ENCODE results near the gene TP53AIP1. TPM values are rescaled to one million over a fixed set of nuclear protein-coding genes. Genes with fewer than 3 reads are reported as not detected.

Gene TP53AIP1
- total RNA-seq, 2 experiments from 2014 or later, result 0.20 TPM; not detected in 1

- intact Hi-C loops (cut with DNase I, micrococcal nuclease), result no loop called here
- H3K36me3 ChIP-seq (ENCODE audit: insufficient read depth, low read length), result no peaks in the 10 kb centered on the region
- ChIA-PET CTCF (no interaction called here), POLR2A (no interaction called here)
- H3K9me3 Mint-ChIP-seq, result no peaks in the 10 kb centered on the region
- DNase-seq (no peak), ATAC-seq (ENCODE audit: poor library complexity) (no peak)
- TF ChIP-seq, protein P1, sequence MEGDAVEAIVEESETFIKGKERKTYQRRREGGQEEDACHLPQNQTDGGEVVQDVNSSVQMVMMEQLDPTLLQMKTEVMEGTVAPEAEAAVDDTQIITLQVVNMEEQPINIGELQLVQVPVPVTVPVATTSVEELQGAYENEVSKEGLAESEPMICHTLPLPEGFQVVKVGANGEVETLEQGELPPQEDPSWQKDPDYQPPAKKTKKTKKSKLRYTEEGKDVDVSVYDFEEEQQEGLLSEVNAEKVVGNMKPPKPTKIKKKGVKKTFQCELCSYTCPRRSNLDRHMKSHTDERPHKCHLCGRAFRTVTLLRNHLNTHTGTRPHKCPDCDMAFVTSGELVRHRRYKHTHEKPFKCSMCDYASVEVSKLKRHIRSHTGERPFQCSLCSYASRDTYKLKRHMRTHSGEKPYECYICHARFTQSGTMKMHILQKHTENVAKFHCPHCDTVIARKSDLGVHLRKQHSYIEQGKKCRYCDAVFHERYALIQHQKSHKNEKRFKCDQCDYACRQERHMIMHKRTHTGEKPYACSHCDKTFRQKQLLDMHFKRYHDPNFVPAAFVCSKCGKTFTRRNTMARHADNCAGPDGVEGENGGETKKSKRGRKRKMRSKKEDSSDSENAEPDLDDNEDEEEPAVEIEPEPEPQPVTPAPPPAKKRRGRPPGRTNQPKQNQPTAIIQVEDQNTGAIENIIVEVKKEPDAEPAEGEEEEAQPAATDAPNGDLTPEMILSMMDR (IDR thresholded peaks at IDR 0.05), result no peak
- H3K36me3 Mint-ChIP-seq (ENCODE audit: low read depth), result no peaks in the 10 kb centered on the region
- H3K27ac Mint-ChIP-seq, result no peak overlapping the region
- H3K4me3 ChIP-seq (ENCODE audit: low read length), result no peak overlapping the region
- H3K4me1 Mint-ChIP-seq (ENCODE audit: low read depth), result no peaks in the 10 kb centered on the region
- H3K9me3 ChIP-seq (ENCODE audit: control insufficient read depth in 1 of 2, insufficient read depth in 1 of 2, low read length in 2 of 2), result no peaks in the 10 kb centered on the region
- peaks cover 3% of the 10 kb centered on the region for H3K27me3 Mint-ChIP-seq
- H3K4me3 Mint-ChIP-seq, result no peak overlapping the region
- H3K27ac ChIP-seq (ENCODE audit: low read depth in 1 of 2, low read length in 2 of 2), result no peak overlapping the region
- H3K4me1 ChIP-seq (ENCODE audit: insufficient read depth, low read length), result no peaks in the 10 kb centered on the region
- H3K27me3 ChIP-seq (ENCODE audit: control insufficient read depth in 1 of 2, insufficient read depth in 2 of 2, low read length in 2 of 2), result peaks cover 0 to 3% of the 10 kb centered on the region in 2 experiments
These were observed 3.1 kb downstream of the TP53AIP1 start for GRCh38 chr11:128939591-128939990.

GRCh38 chr11:128938156-128938885, 4.3 kb downstream of the TP53AIP1 start:
- intact Hi-C loops (cut with DNase I, micrococcal nuclease), result no loop called here
- Histone ChIP-seq H3K9me3 (ENCODE audit: control insufficient read depth in 1 of 2, insufficient read depth in 1 of 2, low read length in 2 of 2) (no peaks in the 10 kb centered on the region), H3K4me3 (ENCODE audit: low read length) (no peak overlapping the region), H3K27ac (ENCODE audit: low read depth in 1 of 2, low read length in 2 of 2) (no peak overlapping the region), H3K27me3 (ENCODE audit: control insufficient read depth in 1 of 2, insufficient read depth in 2 of 2, low read length in 2 of 2) (peaks cover 0 to 3% of the 10 kb centered on the region in 2 experiments), H3K36me3 (ENCODE audit: insufficient read depth, low read length) (no peaks in the 10 kb centered on the region), H3K4me1 (ENCODE audit: insufficient read depth, low read length) (no peaks in the 10 kb centered on the region)
- no peaks in the 10 kb centered on the region for H3K4me1 Mint-ChIP-seq (ENCODE audit: low read depth)
- DNase-seq (no peak), ATAC-seq (ENCODE audit: poor library complexity) (no peak)
- no peaks in the 10 kb centered on the region for H3K36me3 Mint-ChIP-seq (ENCODE audit: low read depth)
- no peak overlapping the region for H3K27ac Mint-ChIP-seq
- TF ChIP-seq, protein P1 (IDR thresholded peaks at IDR 0.05), result no peak
- no peaks in the 10 kb centered on the region for H3K27me3 Mint-ChIP-seq
- H3K4me3 Mint-ChIP-seq, result no peak overlapping the region
- CTCF ChIA-PET, result no interaction called here
- no peaks in the 10 kb centered on the region for H3K9me3 Mint-ChIP-seq
- POLR2A ChIA-PET, result no interaction called here

DNA sequence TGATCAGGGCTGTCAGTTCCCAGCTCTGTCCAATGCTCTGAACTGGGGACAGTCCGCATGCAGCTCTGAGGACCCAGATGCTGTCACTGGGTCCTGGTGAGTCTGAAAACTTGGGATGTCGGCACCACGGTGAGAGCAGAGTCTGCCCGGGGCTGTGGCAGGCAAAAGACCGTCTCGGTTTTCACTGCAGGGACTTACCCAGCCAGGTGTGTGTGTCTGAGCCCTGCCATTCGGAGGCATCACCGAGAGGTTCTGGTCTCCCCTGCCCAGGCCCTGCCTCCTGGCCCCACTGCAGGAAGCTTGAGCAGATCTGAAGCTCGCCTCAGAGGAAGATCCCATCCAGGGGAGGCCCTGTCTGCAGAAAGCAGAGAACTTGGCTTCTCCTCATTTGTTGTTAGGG, 5.2 kb downstream of the TP53AIP1 start:
- Mint-ChIP-seq H3K4me3 (no peak overlapping the region), H3K27ac (no peak overlapping the region), H3K36me3 (ENCODE audit: low read depth) (no peaks in the 10 kb centered on the region), H3K9me3 (no peaks in the 10 kb centered on the region), H3K27me3 (no peaks in the 10 kb centered on the region), H3K4me1 (ENCODE audit: low read depth) (no peaks in the 10 kb centered on the region)
- Histone ChIP-seq H3K9me3 (ENCODE audit: control insufficient read depth in 1 of 2, insufficient read depth in 1 of 2, low read length in 2 of 2) (no peaks in the 10 kb centered on the region), H3K36me3 (ENCODE audit: insufficient read depth, low read length) (no peaks in the 10 kb centered on the region), H3K4me1 (ENCODE audit: insufficient read depth, low read length) (no peaks in the 10 kb centered on the region), H3K27ac (ENCODE audit: low read depth in 1 of 2, low read length in 2 of 2) (no peak overlapping the region), H3K27me3 (ENCODE audit: control insufficient read depth in 1 of 2, insufficient read depth in 2 of 2, low read length in 2 of 2) (peaks cover 0 to 3% of the 10 kb centered on the region in 2 experiments), H3K4me3 (ENCODE audit: low read length) (no peak overlapping the region)
- DNase-seq, result no peak
- TF ChIP-seq, protein P1 (IDR thresholded peaks at IDR 0.05), result no peak
- no peak for ATAC-seq (ENCODE audit: poor library complexity)
- intact Hi-C loops (cut with DNase I, micrococcal nuclease), result no loop called here
- CTCF ChIA-PET, result no interaction called here
- POLR2A ChIA-PET, result no interaction called here
